Measurements from ENCODE around the gene STPG1.

- TF ChIP-seq CTCF (IDR thresholded peaks at IDR 0.05) (no peak), POLR2A (IDR thresholded peaks at IDR 0.05) (no peak)
These were observed 96.9 kb downstream of the STPG1 start for GRCh38 chr1:24316645-24317044.
